Measurements from ENCODE around the gene ENPP5. TPM values are rescaled to one million over a fixed set of nuclear protein-coding genes. Genes with fewer than 3 reads are reported as not detected.

The ENPP5 gene
- 1 to 10 TPM in 2 of 3 donors, under 1 TPM in 1; 0.58 to 4.1 (median 1.2) TPM for polyA plus RNA-seq

- 1 to 2% (median 2%) methylated on average over 45 to 49 of the region's 49 CpGs for WGBS, 3 donors
Observed at GRCh38 chr6:46170357-46171289, at the start of gene ENPP5. TSS of gene ENPP5 (minus strand) at chr6:46170980. CDS start at chr6:46168262, 2,718 bp downstream.

GRCh38 chr6:46219661-46220060 lies 48.9 kb upstream of the ENPP5 start:
- H3K27ac ChIP-seq (ENCODE audit: low read depth, low read length): no peak overlapping the region

More at GRCh38 chr6:46170357-46171289, at the start of gene ENPP5:
- no peak within 1 kb of the TSS for H3K27ac ChIP-seq (ENCODE audit: low read depth, low read length)

- WGBS, 3 donors: 89 to 98% (median 93%) methylated on average over 2 of the region's 2 CpGs
- no peak overlapping the region for H3K27ac ChIP-seq (ENCODE audit: low read depth, low read length)
Observed at GRCh38 chr6:46218457-46218856, 47.7 kb upstream of the ENPP5 start.

GRCh38 chr6:46217671-46218131 lies 46.9 kb upstream of the ENPP5 start:
- WGBS, 3 donors: 49 to 62% (median 57%) methylated on average over 5 of the region's 5 CpGs
- H3K27ac ChIP-seq (ENCODE audit: low read depth, low read length): no peak overlapping the region

DNA sequence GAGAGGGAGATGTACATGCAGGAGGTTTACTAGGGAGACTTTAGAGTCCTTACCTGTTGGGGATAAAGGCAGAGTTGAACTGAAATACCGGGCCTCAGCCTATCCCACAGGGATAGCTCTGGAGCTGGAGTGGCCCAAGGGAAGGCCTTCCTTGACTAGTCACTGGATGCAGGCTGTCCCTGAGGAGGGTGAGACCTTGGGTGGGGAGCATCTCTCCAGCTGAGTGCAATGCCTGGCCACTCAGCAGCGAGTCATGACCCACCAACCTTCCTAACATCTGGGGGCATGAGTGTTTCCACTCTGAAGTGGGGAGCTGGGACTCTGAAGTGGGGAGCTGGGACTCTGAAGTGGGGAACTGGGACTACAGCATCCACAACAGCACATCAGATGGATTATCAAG lies 46.1 kb upstream of the ENPP5 start:
- H3K27ac ChIP-seq (ENCODE audit: low read depth, low read length): no peak overlapping the region
- WGBS, 3 donors: 95 to 97% (median 95%) methylated on average over 2 of the region's 2 CpGs

DNA sequence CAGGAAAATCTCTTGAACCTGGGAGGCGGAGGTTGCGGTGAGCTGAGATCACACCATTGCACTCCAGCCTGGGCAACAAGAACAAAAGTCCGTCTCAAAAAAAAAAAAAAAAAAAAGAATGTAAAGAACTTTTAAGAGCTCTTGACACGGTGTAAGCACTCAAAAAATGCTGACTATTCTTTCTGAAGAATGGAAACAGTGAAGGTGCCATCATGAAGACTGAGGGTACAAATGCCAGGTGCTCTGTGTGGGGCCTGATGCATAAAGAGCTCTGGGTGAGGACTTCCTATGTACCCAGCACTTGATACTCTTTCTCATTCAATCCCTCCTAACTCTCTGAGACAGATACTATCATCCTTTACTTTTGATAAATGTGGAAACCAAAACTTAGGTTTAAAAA lies 45.0 kb upstream of the ENPP5 start:
- no peak overlapping the region for H3K27ac ChIP-seq (ENCODE audit: low read depth, low read length)
- 91 to 94% (median 93%) methylated on average over 4 of the region's 4 CpGs for WGBS, 3 donors

DNA sequence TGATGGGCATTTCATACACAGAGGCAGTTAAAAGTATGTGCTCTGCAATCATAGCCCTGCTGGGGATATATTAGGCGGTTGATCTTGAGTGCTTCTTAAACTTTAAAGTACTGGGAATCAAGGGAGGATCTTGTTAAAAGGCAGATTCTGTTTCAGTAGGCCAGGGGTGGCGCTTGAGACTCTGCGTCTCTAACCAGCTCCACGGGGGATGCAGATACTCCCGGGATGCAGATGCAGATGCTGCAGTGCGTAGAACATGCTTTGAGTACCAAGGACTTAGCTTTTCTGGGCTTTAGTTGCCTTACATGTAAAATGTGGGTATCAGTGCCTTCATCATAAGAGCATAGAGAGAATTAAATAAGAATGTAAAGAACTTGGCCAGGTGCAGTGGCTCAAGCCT lies 44.4 kb upstream of the ENPP5 start:
- WGBS, 3 donors: 73 to 86% (median 84%) methylated on average over 6 of the region's 6 CpGs
- no peak overlapping the region for H3K27ac ChIP-seq (ENCODE audit: low read depth, low read length)

- H3K27ac ChIP-seq (ENCODE audit: low read depth, low read length): no peak overlapping the region
- WGBS, 3 donors: 96 to 97% (median 96%) methylated on average over 1 of the region's 1 CpG
Observed at GRCh38 chr6:46211917-46212316, 41.1 kb upstream of the ENPP5 start.

DNA sequence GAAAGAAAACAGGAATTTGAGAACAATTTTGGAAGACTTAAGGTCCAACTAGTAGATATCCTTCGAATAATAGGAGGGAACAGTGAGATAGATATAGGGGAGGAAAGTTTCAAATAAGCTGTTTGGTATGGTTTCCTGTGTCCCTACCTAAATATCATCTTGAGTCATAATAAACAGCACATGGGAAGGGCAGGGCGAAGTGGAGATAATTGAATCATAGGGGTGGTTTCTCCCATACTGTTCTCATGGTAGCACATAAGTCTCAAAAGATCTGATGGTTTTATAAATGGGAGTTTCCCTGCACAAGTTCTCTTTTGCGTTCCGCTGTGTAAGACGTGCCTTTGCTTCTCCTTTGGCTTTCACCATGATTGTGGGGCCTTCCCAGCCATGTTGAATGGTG lies 39.5 kb upstream of the ENPP5 start:
- H3K27ac ChIP-seq (ENCODE audit: low read depth, low read length): no peak overlapping the region
- WGBS, 3 donors: 88 to 92% (median 90%) methylated on average over 5 of the region's 5 CpGs

DNA sequence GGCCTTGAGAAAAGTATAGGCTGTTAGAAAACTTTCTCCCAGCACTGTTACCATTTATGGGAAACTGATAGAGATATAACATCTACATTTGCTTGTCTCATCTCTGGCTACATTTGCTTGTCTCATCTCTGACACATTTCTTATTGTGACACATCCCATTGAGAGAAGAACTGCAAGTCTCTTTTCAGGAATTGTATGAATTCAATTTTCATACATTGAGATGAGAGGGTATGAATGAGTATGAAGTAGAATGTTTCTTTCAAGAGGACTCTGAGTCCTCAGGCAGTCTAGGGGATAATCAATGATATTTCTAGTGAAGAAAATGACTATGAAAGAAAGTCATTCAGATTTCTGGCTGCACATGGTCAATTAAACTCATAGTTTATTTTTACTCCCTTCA lies 37.5 kb upstream of the ENPP5 start:
- no peak overlapping the region for H3K27ac ChIP-seq (ENCODE audit: low read depth, low read length)

DNA sequence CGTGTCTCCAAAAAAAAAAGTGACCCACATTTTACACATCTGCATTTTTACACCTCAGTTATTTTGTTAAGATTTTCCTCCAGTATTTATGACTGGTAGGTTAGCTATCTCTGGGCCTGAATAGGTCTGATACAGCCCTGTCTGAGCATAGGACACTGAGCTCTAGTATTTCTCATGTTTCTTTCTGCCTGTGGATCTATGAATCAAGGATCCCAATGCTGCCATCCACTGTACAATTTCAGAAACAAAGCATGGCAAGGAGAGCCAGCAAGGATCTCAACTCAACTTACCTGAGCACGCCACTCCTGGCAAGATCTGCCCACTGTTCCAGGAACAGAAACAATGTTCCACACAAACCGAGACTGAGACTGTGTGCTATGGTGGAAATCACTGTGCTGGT lies 36.4 kb upstream of the ENPP5 start:
- no peak overlapping the region for H3K27ac ChIP-seq (ENCODE audit: low read depth, low read length)
- 88 to 95% (median 89%) methylated on average over 3 of the region's 3 CpGs for WGBS, 3 donors

- no peak overlapping the region for H3K27ac ChIP-seq (ENCODE audit: low read depth, low read length)
- 96 to 97% (median 96%) methylated on average over 29 of the region's 29 CpGs for WGBS, 3 donors
Observed at GRCh38 chr6:46204880-46205650, 34.3 kb upstream of the ENPP5 start.

DNA sequence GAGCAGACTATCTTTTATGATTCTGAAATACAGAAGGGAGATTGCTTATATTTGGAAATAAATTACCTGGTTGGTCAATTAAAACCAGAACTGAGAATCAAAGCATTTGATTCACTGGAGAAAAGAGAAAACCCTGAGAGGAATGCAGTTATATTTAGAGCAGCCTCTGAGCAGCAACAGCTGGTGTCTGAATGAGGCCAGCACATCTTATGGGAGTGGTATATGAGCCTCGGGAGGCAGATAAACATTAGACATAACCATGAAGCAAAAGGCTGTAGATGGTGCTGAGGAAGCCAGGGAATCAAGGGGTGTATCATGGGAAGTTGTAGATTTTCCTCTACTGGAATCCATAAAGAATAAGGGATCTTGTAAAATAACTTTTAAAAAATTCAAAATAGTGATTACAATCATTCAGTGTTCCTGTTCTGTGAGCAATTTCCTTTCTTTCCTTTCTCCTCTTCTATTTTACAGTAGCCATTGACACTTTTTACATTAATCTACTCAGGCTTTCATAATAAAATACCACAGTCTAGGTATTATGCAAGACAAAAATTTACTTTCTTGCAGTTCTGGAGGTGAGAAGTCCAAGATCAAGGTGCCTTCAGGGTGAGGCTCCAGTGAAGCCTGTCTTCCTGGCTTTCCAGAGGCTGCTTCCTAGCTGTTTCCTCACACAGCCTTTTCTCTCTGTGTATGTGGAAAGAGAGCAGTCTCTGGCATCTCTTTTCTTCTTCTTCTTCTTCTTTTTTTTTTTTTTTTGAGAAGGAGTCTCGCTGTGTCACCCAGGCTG lies 32.8 kb upstream of the ENPP5 start:
- H3K27ac ChIP-seq (ENCODE audit: low read depth, low read length): no peak overlapping the region
- 61 to 89% (median 79%) methylated on average over 2 of the region's 2 CpGs for WGBS, 3 donors

DNA sequence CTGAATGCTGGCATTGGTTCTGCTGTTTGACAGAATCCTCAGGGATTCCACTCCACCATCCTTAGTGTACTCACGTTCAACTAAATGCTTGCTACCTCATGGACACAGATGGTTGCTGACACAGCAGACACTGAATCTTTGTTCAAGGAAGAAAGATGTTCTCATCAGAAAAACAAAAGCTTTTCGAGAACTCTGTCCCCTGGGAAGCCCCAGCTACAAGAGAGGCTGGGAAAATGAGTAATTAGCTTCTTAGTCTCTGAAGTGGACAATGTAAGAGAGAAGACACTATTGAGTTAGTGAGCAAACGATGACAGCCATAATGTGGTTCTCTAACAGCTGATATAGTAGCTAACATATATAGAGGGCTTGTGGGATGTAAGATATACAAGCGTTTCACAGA lies 30.9 kb upstream of the ENPP5 start:
- 71 to 80% (median 80%) methylated on average over 4 of the region's 4 CpGs for WGBS, 3 donors
- H3K27ac ChIP-seq (ENCODE audit: low read depth, low read length): no peak overlapping the region

- no peak overlapping the region for H3K27ac ChIP-seq (ENCODE audit: low read depth, low read length)
- WGBS, 3 donors: 70 to 74% (median 72%) methylated on average over 5 of the region's 5 CpGs
Observed at GRCh38 chr6:46199387-46199786, 28.6 kb upstream of the ENPP5 start.

GRCh38 chr6:46191961-46192360 lies 21.2 kb upstream of the ENPP5 start:
- WGBS, 3 donors: 60 to 75% (median 74%) methylated on average over 1 of the region's 1 CpG
- H3K27ac ChIP-seq (ENCODE audit: low read depth, low read length): no peak overlapping the region

- WGBS, 3 donors: 91 to 94% (median 93%) methylated on average over 4 of the region's 4 CpGs
- H3K27ac ChIP-seq (ENCODE audit: low read depth, low read length): no peak overlapping the region
Observed at GRCh38 chr6:46190889-46191288, 20.1 kb upstream of the ENPP5 start.

GRCh38 chr6:46189726-46190125 lies 18.9 kb upstream of the ENPP5 start:
- WGBS, 3 donors: 89 to 93% (median 93%) methylated on average over 4 of the region's 4 CpGs
- H3K27ac ChIP-seq (ENCODE audit: low read depth, low read length): no peak overlapping the region

GRCh38 chr6:46186583-46186982 lies 15.8 kb upstream of the ENPP5 start:
- H3K27ac ChIP-seq (ENCODE audit: low read depth, low read length): no peak overlapping the region
- WGBS, 3 donors: 52 to 88% (median 69%) methylated on average over 1 of the region's 1 CpG
